ENCODE results near the gene SLC6A1.
A peak's percentile ranks its signal among the peaks of the same experiment; 100 is the strongest.

SLC6A1 gene

GRCh38 chr3:10949197-10949596 lies 43.4 kb upstream of the SLC6A1 start:
- Histone ChIP-seq H3K36me3 (no peaks in the 10 kb centered on the region), H3K27me3 (ENCODE audit: insufficient read depth, low read depth, severe bottlenecking) (no peaks in the 10 kb centered on the region), H3K4me3 (ENCODE audit: low read depth, low read length) (no peak overlapping the region), H3K9me3 (ENCODE audit: severe bottlenecking) (no peaks in the 10 kb centered on the region), H3K27ac (no peak overlapping the region)
- TF ChIP-seq, protein P1, sequence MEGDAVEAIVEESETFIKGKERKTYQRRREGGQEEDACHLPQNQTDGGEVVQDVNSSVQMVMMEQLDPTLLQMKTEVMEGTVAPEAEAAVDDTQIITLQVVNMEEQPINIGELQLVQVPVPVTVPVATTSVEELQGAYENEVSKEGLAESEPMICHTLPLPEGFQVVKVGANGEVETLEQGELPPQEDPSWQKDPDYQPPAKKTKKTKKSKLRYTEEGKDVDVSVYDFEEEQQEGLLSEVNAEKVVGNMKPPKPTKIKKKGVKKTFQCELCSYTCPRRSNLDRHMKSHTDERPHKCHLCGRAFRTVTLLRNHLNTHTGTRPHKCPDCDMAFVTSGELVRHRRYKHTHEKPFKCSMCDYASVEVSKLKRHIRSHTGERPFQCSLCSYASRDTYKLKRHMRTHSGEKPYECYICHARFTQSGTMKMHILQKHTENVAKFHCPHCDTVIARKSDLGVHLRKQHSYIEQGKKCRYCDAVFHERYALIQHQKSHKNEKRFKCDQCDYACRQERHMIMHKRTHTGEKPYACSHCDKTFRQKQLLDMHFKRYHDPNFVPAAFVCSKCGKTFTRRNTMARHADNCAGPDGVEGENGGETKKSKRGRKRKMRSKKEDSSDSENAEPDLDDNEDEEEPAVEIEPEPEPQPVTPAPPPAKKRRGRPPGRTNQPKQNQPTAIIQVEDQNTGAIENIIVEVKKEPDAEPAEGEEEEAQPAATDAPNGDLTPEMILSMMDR (IDR thresholded peaks at IDR 0.05; ENCODE audit: low read depth, low read length): no peak
- DNase-seq: no peak

- peak; percentile 63 for DNase-seq
- TF ChIP-seq, protein P1 (IDR thresholded peaks at IDR 0.05; ENCODE audit: low read depth, low read length): peak; percentile 76
- no peaks in the 10 kb centered on the region for H3K36me3 ChIP-seq
- no peak overlapping the region for H3K4me3 ChIP-seq (ENCODE audit: low read depth, low read length)
- H3K9me3 ChIP-seq (ENCODE audit: severe bottlenecking): no peaks in the 10 kb centered on the region
- H3K27ac ChIP-seq: no peak overlapping the region
- H3K27me3 ChIP-seq (ENCODE audit: insufficient read depth, low read depth, severe bottlenecking): no peaks in the 10 kb centered on the region
Measured at GRCh38 chr3:10950476-10951294, 41.9 kb upstream of the SLC6A1 start.

- Histone ChIP-seq H3K9me3 (ENCODE audit: severe bottlenecking) (no peaks in the 10 kb centered on the region), H3K4me3 (ENCODE audit: low read depth, low read length) (no peak overlapping the region), H3K27ac (no peak overlapping the region), H3K27me3 (ENCODE audit: insufficient read depth, low read depth, severe bottlenecking) (no peaks in the 10 kb centered on the region), H3K36me3 (no peaks in the 10 kb centered on the region)
- DNase-seq: no peak
- TF ChIP-seq, protein P1 (IDR thresholded peaks at IDR 0.05; ENCODE audit: low read depth, low read length): no peak
Measured at GRCh38 chr3:10951295-10951926, 41.1 kb upstream of the SLC6A1 start.

DNA sequence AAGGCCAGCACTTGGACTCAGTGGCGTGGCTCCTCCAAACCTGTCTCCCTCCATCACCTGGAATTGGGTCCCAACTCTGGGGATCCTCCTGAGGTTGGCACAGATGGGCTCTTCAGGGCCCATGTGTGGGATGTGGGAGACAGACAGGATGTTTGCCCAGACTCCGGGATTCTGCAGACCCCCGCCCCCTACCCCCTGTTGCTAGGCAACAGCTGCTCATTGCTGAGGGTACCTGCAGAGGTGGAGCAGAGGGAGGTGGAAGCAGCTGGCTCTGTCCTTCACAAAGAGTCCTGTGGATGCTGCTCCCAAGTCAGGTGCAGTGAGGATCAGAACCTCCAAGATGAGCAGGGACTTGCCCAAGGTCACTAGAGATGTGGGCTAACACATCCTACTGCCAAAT lies 40.0 kb upstream of the SLC6A1 start:
- TF ChIP-seq, protein P1 (IDR thresholded peaks at IDR 0.05; ENCODE audit: low read depth, low read length): no peak
- Histone ChIP-seq H3K9me3 (ENCODE audit: severe bottlenecking) (no peaks in the 10 kb centered on the region), H3K36me3 (no peaks in the 10 kb centered on the region), H3K4me3 (ENCODE audit: low read depth, low read length) (no peak overlapping the region), H3K27ac (no peak overlapping the region), H3K27me3 (ENCODE audit: insufficient read depth, low read depth, severe bottlenecking) (no peaks in the 10 kb centered on the region)
- DNase-seq: no peak

GRCh38 chr3:10954740-10955139 lies 37.8 kb upstream of the SLC6A1 start:
- Histone ChIP-seq H3K9me3 (ENCODE audit: severe bottlenecking) (no peaks in the 10 kb centered on the region), H3K27me3 (ENCODE audit: insufficient read depth, low read depth, severe bottlenecking) (no peaks in the 10 kb centered on the region), H3K4me3 (ENCODE audit: low read depth, low read length) (no peak overlapping the region), H3K27ac (no peak overlapping the region), H3K36me3 (no peaks in the 10 kb centered on the region)
- TF ChIP-seq, protein P1 (IDR thresholded peaks at IDR 0.05; ENCODE audit: low read depth, low read length): no peak
- no peak for DNase-seq
